Ishikawa (cell line): ENCODE results near the gene CYBB.

Source experiments
- CEBPB ChIP-seq: IDR thresholded peaks from 2 replicates; pipeline ENCODE4 v1.6.1; 2012
- CREB1 ChIP-seq: IDR thresholded peaks from 2 replicates; pipeline ENCODE4 v1.6.1; 2012; ENCODE audit warnings: low read depth
- EGR1 ChIP-seq: IDR thresholded peaks from 2 replicates; pipeline ENCODE4 v1.6.1; 2012
- EP300 ChIP-seq: IDR thresholded peaks from 2 replicates; pipeline ENCODE4 v1.6.1; 2012; ENCODE audit warnings: borderline replicate concordance
- FOXM1 ChIP-seq: IDR thresholded peaks from 2 replicates; pipeline ENCODE4 v1.6.1; 2012; ENCODE audit warnings: low read depth, borderline replicate concordance
- NFIC ChIP-seq: IDR thresholded peaks from 2 replicates; pipeline ENCODE4 v1.6.1; 2012
- RAD21 ChIP-seq: IDR thresholded peaks from 2 replicates; pipeline ENCODE4 v1.6.1; 2012; ENCODE audit warnings: low read depth
- TAF1 ChIP-seq: IDR thresholded peaks from 2 replicates; pipeline ENCODE4 v1.6.1; 2012; ENCODE audit warnings: low read depth, mild to moderate bottlenecking
- TCF12 ChIP-seq: IDR thresholded peaks from 2 replicates; pipeline ENCODE4 v1.6.1; 2012; ENCODE audit warnings: low read depth
- TEAD4 ChIP-seq: IDR thresholded peaks from 2 replicates; pipeline ENCODE4 v1.6.1; 2012
- YY1 ChIP-seq: IDR thresholded peaks from 2 replicates; pipeline ENCODE4 v1.6.1; 2012; ENCODE audit warnings: low read depth
- ZBTB7A ChIP-seq: IDR thresholded peaks from 2 replicates; pipeline ENCODE4 v1.6.1; 2012; ENCODE audit warnings: low read depth
- TF ChIP-seq, protein P1 (sequence below): IDR thresholded peaks from 2 replicates; pipeline ENCODE4 v1.6.1; 2012; ENCODE audit warnings: low read depth, mild to moderate bottlenecking
- TF ChIP-seq, protein P2 (sequence below): IDR thresholded peaks from 2 replicates; pipeline ENCODE4 v1.6.1; 2012
- TF ChIP-seq, protein P3 (sequence below): IDR thresholded peaks from 2 replicates; pipeline ENCODE4 v1.6.1; 2012

The CYBB gene

DNA sequence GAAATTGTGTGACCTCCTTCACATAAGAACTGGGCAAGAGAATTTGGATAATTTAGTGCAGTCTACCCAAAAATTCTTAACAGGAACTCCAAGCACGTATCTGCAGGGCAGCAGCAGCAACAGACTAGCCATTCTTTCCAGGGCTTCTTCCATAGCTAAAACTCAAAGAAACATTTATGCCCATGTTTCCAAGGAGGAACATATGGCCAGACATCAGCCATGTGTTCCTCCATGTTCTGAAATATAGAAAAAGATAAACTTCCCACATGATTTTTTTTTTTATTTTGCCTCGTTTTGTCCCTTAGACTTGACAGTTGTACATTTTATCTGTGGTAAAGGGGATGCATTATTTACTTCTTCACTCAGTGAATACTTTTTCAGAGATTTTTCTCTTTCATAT lies 27.6 kb upstream of the CYBB start:
- TF ChIP-seq EGR1 (no peak), TCF12 (no peak), RAD21 (no peak), EP300 (no peak), NFIC (no peak), TEAD4 (no peak), YY1 (no peak), CEBPB (no peak), CREB1 (no peak), TAF1 (no peak), ZBTB7A (no peak), FOXM1 (no peak)
- TF ChIP-seq, protein P1, sequence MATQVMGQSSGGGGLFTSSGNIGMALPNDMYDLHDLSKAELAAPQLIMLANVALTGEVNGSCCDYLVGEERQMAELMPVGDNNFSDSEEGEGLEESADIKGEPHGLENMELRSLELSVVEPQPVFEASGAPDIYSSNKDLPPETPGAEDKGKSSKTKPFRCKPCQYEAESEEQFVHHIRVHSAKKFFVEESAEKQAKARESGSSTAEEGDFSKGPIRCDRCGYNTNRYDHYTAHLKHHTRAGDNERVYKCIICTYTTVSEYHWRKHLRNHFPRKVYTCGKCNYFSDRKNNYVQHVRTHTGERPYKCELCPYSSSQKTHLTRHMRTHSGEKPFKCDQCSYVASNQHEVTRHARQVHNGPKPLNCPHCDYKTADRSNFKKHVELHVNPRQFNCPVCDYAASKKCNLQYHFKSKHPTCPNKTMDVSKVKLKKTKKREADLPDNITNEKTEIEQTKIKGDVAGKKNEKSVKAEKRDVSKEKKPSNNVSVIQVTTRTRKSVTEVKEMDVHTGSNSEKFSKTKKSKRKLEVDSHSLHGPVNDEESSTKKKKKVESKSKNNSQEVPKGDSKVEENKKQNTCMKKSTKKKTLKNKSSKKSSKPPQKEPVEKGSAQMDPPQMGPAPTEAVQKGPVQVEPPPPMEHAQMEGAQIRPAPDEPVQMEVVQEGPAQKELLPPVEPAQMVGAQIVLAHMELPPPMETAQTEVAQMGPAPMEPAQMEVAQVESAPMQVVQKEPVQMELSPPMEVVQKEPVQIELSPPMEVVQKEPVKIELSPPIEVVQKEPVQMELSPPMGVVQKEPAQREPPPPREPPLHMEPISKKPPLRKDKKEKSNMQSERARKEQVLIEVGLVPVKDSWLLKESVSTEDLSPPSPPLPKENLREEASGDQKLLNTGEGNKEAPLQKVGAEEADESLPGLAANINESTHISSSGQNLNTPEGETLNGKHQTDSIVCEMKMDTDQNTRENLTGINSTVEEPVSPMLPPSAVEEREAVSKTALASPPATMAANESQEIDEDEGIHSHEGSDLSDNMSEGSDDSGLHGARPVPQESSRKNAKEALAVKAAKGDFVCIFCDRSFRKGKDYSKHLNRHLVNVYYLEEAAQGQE, result no peak
- TF ChIP-seq, protein P2, sequence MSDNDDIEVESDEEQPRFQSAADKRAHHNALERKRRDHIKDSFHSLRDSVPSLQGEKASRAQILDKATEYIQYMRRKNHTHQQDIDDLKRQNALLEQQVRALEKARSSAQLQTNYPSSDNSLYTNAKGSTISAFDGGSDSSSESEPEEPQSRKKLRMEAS, result no peak
- TF ChIP-seq, protein P3, sequence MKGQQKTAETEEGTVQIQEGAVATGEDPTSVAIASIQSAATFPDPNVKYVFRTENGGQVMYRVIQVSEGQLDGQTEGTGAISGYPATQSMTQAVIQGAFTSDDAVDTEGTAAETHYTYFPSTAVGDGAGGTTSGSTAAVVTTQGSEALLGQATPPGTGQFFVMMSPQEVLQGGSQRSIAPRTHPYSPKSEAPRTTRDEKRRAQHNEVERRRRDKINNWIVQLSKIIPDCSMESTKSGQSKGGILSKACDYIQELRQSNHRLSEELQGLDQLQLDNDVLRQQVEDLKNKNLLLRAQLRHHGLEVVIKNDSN, result no peak

DNA sequence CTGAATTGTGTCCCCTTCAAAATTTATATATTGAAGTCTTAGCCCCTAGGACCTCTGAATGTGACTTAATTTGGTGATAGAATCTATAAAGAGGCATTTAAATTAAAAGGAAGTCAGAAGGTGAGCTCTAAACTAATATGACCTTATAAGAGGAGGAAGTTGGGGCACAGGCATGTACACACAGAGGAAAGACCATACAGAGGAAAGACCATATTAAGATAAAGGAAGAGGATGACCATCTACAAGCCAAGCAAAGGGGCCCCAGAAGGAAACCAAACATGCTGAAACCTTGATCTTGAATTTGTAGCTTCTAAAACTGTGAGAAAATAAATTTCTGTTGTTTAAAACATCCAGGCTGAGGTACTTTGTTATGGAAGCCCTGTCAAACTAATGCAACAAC lies 26.9 kb upstream of the CYBB start:
- TF ChIP-seq, protein P1, result no peak
- TF ChIP-seq TEAD4 (no peak), RAD21 (no peak), CEBPB (no peak), ZBTB7A (no peak)
- TF ChIP-seq, protein P3, result no peak

DNA sequence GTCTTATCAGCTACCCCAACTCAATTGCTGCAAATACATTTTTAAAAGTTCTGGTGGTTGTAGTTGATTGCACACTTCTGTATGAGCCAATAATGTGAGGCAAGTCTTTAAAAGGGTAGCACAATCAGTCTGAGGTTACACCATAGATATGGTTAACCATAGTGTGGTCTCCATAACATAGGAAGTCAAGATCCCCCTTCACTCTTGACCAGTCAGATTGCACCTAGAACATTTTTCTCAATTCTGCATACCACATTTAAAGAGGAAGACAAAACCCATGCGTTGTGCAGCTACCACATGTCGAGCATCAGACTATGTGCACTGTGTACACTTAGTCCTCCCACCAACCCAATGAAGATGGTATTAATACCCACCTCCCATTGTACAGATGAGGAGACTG lies 26.5 kb upstream of the CYBB start:
- TF ChIP-seq CEBPB, result no peak
- no peak for TF ChIP-seq TCF12
- TF ChIP-seq, protein P1, result no peak
- TF ChIP-seq EGR1, result no peak
- TF ChIP-seq EP300, result no peak
- TF ChIP-seq ZBTB7A, result no peak
- TF ChIP-seq, protein P3, result no peak
- TF ChIP-seq YY1, result no peak
- no peak for TF ChIP-seq TAF1
- TF ChIP-seq TEAD4, result no peak
- TF ChIP-seq RAD21, result no peak
- TF ChIP-seq FOXM1, result no peak
- no peak for TF ChIP-seq CREB1
- no peak for TF ChIP-seq NFIC
- TF ChIP-seq, protein P2, result no peak

- TF ChIP-seq EP300, result no peak
- no peak for TF ChIP-seq CREB1
- TF ChIP-seq, protein P3, result no peak
- no peak for TF ChIP-seq RAD21
- no peak for TF ChIP-seq ZBTB7A
- no peak for TF ChIP-seq NFIC
These were observed 25.3 kb upstream of the CYBB start for GRCh38 chrX:37754516-37754915.
